Activated naive CD8-positive, alpha-beta T cell treated with anti-CD3 and anti-CD28 coated beads, Interleukin-2, amount 50 U/mL, for 16 hours (primary cell): ENCODE measurements around the gene FCN3.
A peak's percentile ranks its signal among the peaks of the same experiment; 100 is the strongest.
"Not testable (repeated sequence)": the region's sequence is repeated elsewhere in the genome, so short reads cannot be mapped to it uniquely, and the experiment has no call there.

ENCODE experiments used
- DNase-seq: peaks from one replicate; pipeline ENCODE4 v3.0.0-alpha.2; 2020; ENCODE audit warnings: low read depth, low spot score

Gene FCN3

GRCh38 chr1:27374362-27375086, at the start of gene FCN3:
FCN3 (minus strand) TSS chr1:27374824; CDS start chr1:27374818, 6 bp downstream.
- DNase-seq = no peak

GRCh38 chr1:27423709-27424108, 49.1 kb upstream of the FCN3 start:
- no peak for DNase-seq

- DNase-seq = no peak
Measured at GRCh38 chr1:27418326-27419185, 43.9 kb upstream of the FCN3 start.

DNA sequence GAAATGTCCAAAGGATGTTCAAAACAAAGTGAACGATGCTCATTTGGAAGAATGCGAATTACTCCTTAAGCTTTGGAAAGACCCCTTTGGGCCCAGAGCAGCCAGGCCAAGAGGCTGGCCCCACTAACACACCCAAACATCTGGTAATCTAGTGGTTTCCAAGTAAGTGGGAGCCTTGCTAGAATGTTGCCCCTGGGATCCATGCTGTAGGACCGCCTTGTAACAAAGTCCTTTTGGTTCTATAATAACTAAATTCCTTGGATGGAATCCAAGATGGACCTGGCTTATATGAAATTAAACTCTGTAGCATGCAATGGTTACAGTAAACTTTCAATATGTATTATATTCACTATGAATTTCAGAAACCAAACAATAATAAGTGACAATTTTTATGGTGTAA, 43.1 kb upstream of the FCN3 start:
- no peak for DNase-seq

GRCh38 chr1:27416387-27417111, 41.9 kb upstream of the FCN3 start:
- DNase-seq = peak; percentile 29

DNA sequence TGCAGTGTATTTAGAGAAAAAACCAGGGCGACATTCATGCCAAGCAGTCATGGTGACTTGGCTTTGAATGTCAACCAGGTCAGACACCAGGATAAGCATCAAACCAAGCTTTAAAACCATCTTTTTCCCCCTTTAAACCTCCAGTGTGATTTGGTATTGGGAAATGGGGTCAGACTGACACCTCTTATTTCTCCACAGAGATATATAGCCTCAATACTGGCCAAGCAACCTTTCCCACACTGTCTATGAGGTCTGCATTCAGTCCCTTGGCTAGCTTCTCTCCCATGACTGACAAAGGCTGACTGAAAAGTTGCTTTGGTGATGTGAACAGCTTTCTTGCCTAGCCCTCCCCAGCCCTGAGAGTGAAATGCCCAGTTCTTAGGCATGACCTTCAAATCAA, 39.5 kb upstream of the FCN3 start:
- DNase-seq = no peak

- DNase-seq = no peak
Measured at GRCh38 chr1:27413004-27413403, 38.4 kb upstream of the FCN3 start.

DNA sequence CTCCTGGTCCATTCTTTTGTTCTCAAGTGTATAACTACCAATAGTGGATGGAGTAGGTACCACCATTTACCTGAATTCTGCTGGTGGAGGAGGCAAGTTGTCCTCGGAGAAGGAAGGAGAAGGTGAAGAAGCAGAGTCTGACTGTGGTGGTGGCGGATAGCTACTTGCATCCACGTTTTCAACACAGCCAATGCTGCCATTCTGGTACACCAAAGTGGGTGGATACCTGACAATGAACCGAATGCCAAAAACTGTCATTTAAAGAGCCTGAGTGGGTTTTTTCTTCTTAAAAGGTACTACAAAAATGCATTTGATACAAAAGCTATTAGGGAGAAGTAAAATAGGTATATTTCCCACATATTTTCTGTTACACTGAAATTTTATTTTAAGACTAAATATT, 37.9 kb upstream of the FCN3 start:
- DNase-seq = no peak

GRCh38 chr1:27410709-27411108, 36.1 kb upstream of the FCN3 start:
- no peak for DNase-seq

DNA sequence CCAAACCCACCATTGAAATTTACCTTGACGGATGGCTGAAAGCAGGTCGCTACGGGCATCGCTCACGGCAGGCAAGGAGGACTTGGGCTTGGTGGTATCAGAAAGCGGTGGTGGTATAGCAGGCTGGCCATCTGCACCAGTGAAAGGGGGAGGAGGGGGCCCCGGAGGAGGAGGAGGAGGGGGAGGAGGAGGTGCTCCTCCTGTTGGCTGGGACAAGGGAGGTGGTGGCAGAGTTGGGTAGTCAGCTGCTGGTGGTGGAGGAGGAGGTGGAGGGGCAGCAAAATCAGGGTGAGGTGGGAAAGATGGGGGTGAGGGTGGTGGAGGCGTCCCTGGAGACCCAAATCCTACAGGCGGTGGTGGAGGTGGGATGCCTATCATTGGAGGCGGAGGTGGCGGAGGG, 35.0 kb upstream of the FCN3 start:
- no peak for DNase-seq

GRCh38 chr1:27408151-27408550, 33.5 kb upstream of the FCN3 start:
- no peak for DNase-seq

DNA sequence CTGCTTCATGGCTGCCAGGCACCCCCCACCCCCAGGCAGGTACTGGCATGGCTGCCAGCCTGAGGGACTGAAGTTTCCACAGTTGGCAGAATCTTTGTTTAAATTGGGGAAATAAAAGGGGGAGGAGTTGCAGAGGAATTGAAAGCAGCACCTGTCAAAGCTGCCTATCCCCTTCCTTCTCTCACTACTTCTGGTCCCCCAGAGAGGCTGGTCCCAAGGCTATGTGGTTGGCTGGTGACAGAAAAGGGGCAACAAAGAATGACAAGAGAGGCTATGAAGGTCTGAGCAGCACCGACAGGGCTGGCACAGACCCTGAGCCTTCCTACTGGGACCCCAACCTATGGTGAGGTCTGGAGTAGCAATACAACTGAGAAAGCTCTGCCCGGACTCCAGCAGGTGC, 32.2 kb upstream of the FCN3 start:
- not testable (repeated sequence) for DNase-seq

DNA sequence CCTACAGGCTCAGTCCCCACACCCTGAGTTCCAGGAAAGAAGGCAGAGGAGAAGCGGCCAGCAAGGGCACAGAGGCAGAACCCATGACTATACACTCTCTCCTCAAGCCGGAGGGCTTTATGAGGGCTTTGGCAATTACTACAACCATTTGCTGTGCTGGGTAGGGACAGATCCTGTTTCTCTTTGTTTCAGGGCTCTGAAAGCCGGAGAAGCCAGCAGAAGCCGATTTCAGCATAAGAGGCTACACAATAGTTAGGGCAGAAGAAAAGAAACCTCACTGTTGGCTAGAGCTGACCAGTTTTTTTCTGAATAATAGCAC, 31.7 kb upstream of the FCN3 start:
- DNase-seq = no peak

DNA sequence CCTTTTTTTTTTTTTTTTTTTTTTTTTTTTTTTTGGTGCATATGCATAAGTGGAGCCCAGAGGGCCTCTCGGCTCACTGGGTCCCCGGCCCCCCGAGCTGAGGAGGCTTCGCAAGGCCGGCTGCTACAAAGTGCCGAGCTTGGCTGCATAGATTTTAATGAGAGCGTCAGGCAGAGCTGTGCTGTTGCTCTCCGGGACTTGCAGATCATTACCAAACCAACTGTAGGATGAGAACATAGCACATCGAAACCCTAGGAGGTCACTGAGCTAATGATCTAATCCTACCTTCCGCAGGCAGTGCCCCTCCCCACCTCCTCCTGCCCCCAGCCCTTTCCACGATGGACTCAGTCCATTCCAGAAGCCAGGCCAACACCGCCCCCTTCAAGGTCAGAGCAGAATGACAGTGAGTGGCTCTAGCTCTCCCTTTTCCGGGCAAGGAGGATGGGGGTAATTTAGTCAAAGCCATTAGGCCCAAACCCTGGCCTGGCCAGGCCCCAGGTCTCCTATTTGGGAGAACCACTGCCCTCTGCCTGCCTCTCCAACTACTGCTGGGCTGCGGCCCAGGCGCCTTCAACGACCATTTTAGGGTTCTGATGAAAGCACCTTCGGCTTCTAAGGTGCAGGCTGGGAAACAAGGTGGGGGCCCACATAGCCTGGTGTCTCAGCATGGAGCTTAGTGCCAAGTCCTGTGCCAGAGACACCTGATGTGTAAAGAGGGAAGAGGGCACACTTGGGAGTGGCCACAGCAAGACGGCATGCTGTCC, 31.2 kb upstream of the FCN3 start:
- DNase-seq = not testable (repeated sequence)

DNA sequence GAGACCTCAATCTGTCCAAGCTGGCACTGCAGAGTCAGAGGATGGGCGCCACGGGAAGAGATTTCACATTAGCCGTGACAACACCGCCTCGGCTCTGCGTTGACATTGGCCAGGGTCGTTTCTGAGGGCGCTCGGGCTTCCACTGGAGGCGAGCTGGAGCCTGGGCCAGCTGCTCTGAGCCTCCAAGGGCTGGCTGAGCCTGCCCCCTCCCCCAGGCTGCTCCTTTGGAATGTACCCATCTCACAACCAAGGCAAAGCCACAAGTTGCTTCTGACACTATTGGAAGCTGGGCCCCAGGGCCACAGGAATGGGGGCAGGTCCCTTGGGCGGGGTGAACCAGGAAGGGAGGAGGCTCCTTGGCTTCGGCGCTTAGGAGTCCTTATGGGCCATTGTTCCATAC, 30.4 kb upstream of the FCN3 start:
- no peak for DNase-seq

DNA sequence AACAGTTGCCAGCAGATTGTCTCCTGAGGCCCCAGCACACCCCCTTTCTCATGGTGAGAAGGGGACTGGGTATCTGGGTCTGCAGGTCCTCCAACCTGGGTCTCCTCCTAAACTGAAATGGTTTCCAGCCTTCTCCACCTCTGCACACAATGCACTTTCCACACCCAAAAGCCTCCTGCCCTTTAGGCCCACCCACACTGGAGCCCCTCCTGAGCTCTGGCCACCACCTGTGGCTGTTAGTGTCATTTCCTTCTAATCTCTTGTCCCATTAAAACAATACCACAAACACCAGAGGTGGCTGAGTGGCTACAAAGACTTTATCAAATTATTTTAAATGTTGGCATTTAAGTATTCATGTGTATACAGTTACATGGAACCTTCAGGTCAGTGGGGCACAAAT, 29.3 kb upstream of the FCN3 start:
- DNase-seq = no peak

- no peak for DNase-seq
Measured at GRCh38 chr1:27403065-27403726, 28.6 kb upstream of the FCN3 start.

DNA sequence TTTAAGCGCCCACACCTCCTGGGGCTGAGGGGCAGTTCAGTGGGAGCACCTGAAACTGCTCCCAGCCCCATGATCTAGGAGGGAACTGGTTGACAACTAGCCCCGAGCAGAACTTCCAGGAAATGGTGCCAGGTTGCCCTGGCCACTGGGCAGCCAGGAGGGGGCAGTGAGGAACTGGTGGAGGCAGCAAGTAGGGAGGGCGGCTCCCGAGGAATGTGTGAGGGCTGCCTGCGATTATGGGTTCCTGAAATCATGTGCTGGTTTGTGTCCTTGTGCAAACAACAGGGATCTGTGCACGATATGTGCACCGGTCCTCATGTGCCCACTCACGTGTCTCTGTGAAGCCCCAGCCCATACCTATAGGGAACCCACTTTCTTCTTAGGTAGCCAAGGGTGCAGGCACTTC, 27.7 kb upstream of the FCN3 start:
- DNase-seq = no peak

DNA sequence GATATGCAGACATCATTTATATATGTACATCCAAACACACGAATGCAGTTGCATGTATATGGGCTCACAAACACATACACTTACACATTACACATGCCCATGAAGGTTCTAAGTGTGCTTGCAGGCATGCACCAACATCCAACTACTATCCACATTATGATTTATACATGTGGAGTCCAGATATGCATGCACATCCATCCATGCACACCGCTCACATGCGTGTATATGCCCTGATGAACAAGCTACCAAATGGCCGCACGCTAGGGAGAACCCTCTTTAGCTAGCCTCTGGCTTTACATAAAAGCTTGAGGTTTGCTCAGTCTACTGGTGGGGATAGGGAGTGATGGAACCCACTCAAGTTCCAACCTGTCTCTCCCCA, 26.3 kb upstream of the FCN3 start:
- DNase-seq = no peak

GRCh38 chr1:27400082-27400962, 25.7 kb upstream of the FCN3 start:
- no peak for DNase-seq
